Activated T-helper 1 cell treated with anti-CD3 and anti-CD28 coated beads, Interleukin-2, amount 50 U/mL, for 16 hours (primary cell): Measurements from ENCODE around the gene CINP.
"Not testable (repeated sequence)": the region's sequence is repeated elsewhere in the genome, so short reads cannot be mapped to it uniquely, and the experiment has no call there.

Experiments used
- DNase-seq, 2 donors: peaks; one replicate each; pipeline ENCODE4 v3.0.0-alpha.2; 2020; ENCODE audit warnings: low read depth in 1 of 2, low spot score in 1 of 2

Gene CINP

GRCh38 chr14:102356280-102356679, 6.4 kb downstream of the CINP start:
- no peak for DNase-seq

DNA sequence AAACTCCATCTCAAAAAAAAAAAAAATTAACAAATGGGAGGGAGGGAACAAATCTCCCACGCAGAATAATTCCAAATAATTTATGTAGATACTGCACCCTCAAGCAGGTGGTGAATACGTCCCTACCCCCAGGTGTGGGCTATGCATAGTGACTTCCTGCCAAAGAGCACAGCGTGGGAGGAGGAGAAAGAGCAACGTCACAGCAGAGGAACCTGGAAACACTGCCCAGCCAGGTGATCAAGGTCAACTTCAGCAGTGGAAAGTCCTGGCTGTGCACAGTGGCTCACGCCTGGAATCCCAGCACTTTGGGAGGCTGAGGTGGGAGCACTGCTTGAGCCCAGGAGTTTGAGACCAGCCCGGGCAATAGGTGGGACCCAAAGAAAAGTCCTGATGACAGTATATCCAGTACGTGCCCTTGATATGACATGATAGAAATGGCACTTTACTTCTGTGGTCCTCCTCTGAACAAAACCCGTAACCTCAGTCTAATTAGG, 9.5 kb downstream of the CINP start:
- no peak for DNase-seq

DNA sequence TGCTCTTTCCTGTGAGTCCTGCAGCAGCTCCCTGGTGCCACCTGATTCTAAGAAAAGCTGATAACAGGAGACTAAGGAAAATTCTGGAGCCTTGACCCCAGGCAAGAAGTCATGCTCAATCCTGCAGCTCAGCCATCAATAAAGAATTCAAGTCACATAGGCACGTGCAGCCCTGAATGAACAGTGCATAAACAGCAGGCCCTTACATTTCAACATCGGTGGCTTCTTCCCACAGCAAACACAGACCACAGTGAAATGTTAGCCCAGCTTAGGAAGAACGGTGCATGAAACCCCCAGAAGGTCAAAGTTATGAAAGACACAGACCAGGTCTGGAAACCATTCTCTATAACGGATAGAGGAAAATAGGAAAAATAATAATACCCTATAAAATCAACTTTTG, 10.5 kb downstream of the CINP start:
- no peak for DNase-seq

DNA sequence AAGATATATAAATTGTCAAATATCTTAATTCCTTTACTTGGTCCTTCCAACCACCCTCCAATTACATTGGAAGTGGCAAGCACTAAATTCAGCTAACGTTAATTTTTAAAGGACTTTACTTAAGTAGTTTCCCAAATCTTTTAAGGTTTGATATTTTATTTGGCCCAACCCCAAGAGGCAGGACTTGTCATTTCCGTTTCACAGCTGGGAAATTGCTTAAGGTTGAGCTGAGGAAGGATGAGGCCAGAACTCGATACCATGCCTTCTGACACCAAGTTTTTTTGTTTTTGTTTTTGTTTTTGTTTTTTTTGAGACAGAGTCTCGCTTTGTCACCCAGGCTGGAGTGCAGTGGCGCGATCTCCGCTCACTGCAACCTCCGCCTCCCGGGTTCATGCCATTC, 11.1 kb downstream of the CINP start:
- DNase-seq = not testable (repeated sequence)

GRCh38 chr14:102351023-102351422, 11.7 kb downstream of the CINP start:
- DNase-seq = no peak

- no peak for DNase-seq
These were observed 14.3 kb downstream of the CINP start for GRCh38 chr14:102348376-102348775.

- no peak for DNase-seq
These were observed 16.0 kb downstream of the CINP start for GRCh38 chr14:102346645-102347044.

GRCh38 chr14:102345232-102345631, 17.5 kb downstream of the CINP start:
- no peak for DNase-seq

DNA sequence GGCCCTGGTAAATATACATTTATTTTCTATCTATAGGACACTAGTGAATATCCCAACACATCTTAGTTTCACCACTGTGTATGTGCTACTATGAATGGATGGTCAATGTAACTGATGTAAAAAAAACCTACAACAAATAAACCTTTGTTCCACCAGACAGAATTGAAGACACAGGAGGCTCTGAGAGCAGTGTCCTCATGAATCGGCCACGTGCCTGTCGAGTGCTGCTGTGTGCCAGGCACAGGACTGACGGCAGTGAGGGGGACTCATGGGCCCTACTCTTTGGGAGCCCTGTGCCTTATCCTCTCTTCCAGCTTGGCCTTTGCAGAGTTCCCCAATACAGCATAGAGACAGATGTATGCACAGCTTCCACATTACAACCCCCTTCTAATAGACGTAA, 18.2 kb downstream of the CINP start:
- DNase-seq = no peak

DNA sequence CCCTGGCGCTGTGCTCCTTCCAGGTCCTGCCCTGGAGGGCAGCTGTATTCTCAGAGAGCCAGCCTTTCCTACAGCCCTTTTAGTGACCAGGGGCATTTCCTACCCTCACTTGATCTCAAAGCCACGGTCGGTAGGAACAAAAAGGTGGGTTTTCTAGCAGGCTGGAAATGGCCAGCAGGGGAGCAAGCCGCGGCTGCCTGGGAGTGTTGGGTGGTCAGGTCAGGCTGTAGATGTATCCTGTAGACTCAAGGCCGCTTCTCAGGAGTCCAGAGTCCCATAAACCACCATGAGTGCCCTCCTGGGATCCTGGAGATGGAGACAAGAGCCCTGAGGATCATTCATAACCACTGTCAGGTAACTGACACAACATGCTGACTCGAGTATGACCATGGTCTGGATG, 18.6 kb downstream of the CINP start:
- DNase-seq = no peak

GRCh38 chr14:102342238-102342637, 20.5 kb downstream of the CINP start:
- DNase-seq = no peak

DNA sequence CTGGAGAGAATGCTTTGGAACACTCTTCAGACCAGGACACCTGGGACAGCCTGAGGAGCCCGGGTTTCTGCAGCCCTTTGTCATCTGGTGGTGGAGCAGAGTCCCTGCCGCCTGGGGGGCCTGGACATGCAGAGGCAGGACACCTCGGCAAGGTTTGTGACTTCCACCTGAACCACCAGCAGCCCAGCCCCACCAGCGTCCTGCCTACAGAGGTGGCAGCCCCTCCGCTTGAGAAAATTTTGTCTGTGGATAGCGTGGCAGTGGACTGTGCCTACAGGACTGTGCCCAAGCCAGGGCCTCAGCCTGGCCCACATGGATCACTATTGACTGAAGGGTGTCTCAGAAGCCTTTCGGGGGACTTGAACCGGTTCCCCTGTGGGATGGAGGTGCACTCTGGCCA, 21.1 kb downstream of the CINP start:
- no peak for DNase-seq

DNA sequence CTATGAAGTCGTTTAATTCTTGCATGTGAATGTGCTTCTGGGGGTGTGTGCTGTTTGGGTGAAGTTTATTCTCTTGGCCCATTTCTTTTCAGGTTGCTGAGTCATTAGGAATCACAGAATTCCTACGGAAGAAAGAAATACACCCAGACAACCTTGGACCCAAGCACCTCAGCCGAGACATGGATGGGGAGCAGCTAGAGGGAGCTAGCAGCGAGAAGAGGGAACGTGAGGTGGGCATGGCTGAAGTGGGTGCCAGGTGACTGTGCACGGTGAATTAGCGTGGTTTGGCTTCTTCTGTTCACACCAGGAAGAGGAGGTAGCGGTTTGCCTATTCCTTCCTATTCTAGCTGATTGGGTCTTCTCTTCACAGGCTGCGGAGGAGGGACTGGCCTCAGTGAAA, 24.0 kb downstream of the CINP start:
- DNase-seq = no peak

GRCh38 chr14:102335163-102335562, 27.5 kb downstream of the CINP start:
- no peak for DNase-seq

DNA sequence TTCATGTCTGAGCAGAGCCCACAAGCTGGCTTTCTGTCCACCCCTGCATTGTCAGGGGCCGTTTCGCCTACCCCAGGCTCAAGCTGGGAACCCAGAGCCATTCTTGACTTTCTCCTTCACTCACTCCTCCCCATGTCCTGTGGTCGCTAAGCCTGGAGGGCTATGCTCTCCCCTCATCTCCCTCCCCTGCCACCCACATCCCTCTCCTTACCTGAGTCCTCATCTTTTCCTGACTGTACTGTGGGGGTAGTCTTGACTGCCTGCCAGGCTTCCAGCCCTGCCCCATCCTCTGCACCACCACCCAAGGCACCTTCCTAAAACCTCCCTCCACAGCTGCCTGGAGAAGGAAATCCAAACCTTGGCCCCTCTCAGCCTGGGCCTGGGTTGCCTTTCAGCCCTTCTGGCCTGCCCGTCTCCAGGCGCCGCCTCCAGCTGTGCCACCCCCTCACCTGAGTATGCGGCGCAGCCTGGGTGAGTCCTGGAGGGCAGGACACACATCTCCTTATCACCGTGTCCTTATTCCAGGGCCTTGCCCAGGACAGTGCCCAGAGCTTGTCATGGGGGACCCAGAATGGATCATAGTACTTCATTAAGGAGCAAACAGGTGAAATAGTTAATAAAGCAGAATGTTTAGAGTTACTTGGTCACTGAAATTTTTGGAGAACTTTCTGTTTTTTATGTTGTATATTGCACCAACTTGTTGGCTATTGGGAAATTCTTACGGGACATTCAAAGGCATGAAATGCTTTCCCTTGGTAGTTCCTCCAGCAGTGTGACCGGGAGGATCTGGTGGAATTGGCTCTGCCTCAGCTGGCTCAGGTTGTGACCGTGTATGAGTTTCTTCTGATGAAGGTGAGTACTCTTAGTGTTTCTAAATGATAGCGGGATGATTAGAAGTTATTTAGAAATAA, 28.6 kb downstream of the CINP start:
- no peak for DNase-seq

DNA sequence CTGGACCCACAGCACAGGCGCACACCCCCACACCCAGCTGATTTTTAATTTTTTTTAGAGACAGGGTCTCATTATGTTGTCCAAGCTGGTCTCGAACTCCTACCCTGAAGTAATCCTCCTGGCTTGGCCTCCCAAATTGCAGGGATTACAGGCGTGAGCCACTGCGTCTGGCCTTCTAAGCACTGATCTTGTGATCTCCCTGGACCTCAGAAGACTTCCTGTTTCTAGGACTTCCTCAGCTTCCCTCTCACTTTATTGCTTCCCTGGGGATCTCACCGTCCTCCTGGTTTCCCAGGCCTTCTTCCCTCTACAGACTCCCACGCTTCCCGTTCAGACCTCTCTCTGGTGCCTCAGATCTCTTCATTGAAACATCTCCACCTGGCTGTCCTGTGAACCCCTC, 29.3 kb downstream of the CINP start:
- DNase-seq = no peak

- no peak for DNase-seq
These were observed 31.9 kb downstream of the CINP start for GRCh38 chr14:102330806-102331205.

DNA sequence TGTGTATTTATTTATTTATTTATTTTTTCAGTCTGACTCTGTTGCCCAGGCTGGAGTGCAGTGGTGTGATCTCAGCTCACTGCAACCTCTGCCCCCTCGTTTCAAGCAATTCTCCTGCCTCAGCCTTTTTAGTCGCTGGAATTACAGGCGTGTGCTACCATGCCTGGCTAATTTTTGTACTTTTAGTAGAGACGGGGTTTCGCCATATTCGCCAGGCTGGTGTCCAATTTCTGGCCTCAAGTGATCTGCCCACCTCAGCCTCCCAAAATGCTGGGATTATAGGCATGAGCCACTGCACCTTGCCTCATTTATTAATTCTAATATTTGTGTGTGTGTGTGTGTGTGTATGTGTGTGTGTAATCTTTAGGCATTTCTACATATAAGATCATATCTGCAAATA, 33.3 kb downstream of the CINP start:
- DNase-seq = not testable (repeated sequence)

DNA sequence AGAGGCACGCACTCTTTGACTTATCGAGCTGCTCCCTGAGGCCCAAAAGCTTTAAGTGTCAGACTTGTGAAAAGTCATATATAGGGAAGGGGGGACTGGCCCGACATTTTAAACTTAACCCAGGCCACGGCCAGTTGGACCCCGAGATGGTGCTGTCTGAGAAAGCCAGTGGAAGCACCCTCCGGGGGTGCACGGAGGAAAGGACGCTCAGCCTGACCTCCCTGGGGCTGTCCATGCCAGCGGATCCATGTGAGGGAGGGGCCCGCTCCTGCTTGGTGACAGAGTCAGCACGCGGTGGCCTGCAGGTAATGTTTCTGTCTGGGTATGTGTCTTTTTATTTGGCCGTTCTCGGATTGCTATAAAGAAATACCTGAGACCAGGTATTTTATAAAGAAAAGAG, 36.1 kb downstream of the CINP start:
- no peak for DNase-seq

GRCh38 chr14:102325791-102326345, 36.8 kb downstream of the CINP start:
- DNase-seq = no peak

DNA sequence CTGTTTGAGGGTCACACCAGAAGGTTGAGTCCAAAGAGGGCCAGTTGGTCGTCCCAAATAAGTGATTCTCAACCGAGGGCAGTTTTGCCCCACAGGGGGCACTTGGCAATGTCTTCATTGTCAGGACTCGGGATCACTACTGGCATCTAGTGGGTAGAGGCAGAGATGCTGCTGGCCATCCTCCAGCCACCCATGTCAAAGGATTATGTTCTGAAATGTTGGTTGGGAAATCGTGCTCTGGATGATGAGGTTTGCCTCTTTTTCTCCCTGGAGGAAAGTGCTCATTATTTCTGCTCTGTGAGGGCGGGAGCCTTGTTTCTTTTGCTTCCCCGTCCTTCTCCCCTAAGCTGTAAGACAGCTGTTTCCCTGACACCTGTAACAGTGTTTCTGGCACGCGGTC, 39.6 kb downstream of the CINP start:
- DNase-seq = no peak
